Activated T-helper 1 cell treated with anti-CD3 and anti-CD28 coated beads, Interleukin-12 subunit alpha, Interleukin-12 subunit beta, Interleukin-2, Interleukin-4 antibody, amounts not matched to agents 30 ng/mL and 10 ng/mL and 1 ng/mL, durations not matched to agents 14 hours and 24 hours and 36 hours (primary cell): Measurements from ENCODE around the gene COL18A1. TPM values are rescaled to one million over a fixed set of nuclear protein-coding genes. Genes with fewer than 3 reads are reported as not detected.

Source experiments
- DNase-seq: peaks from one replicate; pipeline ENCODE4 v3.0.0; 2021; ENCODE audit warnings: low spot score
- H3K27ac Mint-ChIP-seq: one replicate; pipeline ENCODE4 v1.8.0; 2021; ENCODE audit warnings: mild to moderate bottlenecking, mixed read lengths
- H3K27me3 Mint-ChIP-seq: one replicate; pipeline ENCODE4 v1.8.0; 2022; ENCODE audit warnings: mild to moderate bottlenecking, moderate library complexity, mixed read lengths; ENCODE audit not compliant: insufficient read depth
- H3K36me3 Mint-ChIP-seq: one replicate; pipeline ENCODE4 v1.8.0; 2021; ENCODE audit warnings: low read depth, mixed read lengths
- H3K4me1 Mint-ChIP-seq: one replicate; pipeline ENCODE4 v1.8.0; 2021; ENCODE audit warnings: low read depth, mixed read lengths
- H3K4me3 Mint-ChIP-seq: one replicate; pipeline ENCODE4 v1.8.0; 2021; ENCODE audit warnings: mild to moderate bottlenecking, moderate library complexity, mixed read lengths
- H3K9me3 Mint-ChIP-seq: one replicate; pipeline ENCODE4 v1.8.0; 2021; ENCODE audit warnings: mixed read lengths
- intact Hi-C: fragments of 100-400 bp; cut with micrococcal nuclease; formaldehyde crosslinking; loops from one replicate; pipeline ENCODE4 v1.15.1; 2024
- total RNA-seq: library from RNA; stranded (reverse); gene quantifications from 2 replicates; pipeline ENCODE4 v1.2.3, GENCODE V29; 2022

COL18A1 gene
- total RNA-seq, 1 donor from 2014 or later: 2.1 TPM

DNA sequence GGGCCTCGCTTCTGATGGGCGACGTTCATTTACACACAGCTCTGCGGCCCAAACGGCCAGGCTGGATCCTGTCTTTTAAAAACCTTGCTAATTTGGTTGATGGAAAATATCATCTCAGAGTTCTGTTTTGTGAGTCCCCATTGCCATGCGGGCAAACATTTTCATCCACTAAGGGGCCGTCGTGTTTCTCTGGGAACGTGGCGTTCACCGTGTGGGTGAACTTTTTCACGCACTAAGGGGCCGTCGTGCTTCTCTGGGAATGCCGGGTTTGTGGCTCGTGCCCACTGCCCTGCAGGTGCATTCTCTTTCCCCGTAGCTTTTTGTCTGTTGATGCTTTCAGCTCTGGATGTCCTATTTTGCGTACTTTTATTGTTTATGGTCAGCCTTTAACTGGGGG is 6.8 kb downstream of the COL18A1 start:
- Mint-ChIP-seq H3K9me3 (no peaks in the 10 kb centered on the region), H3K4me1 (no peaks in the 10 kb centered on the region), H3K4me3 (no peak overlapping the region), H3K27ac (no peak overlapping the region), H3K36me3 (no peaks in the 10 kb centered on the region), H3K27me3 (peaks cover 7% of the 10 kb centered on the region)
- intact Hi-C loops: no loop called here
- no peak for DNase-seq

- DNase-seq: no peak
- Mint-ChIP-seq H3K27me3 (peaks cover 2% of the 10 kb centered on the region), H3K4me3 (no peak overlapping the region), H3K27ac (no peak overlapping the region), H3K36me3 (no peaks in the 10 kb centered on the region), H3K4me1 (no peaks in the 10 kb centered on the region), H3K9me3 (no peaks in the 10 kb centered on the region)
- intact Hi-C loops: no loop called here
These were observed 7.5 kb downstream of the COL18A1 start for GRCh38 chr21:45412491-45412890.

DNA sequence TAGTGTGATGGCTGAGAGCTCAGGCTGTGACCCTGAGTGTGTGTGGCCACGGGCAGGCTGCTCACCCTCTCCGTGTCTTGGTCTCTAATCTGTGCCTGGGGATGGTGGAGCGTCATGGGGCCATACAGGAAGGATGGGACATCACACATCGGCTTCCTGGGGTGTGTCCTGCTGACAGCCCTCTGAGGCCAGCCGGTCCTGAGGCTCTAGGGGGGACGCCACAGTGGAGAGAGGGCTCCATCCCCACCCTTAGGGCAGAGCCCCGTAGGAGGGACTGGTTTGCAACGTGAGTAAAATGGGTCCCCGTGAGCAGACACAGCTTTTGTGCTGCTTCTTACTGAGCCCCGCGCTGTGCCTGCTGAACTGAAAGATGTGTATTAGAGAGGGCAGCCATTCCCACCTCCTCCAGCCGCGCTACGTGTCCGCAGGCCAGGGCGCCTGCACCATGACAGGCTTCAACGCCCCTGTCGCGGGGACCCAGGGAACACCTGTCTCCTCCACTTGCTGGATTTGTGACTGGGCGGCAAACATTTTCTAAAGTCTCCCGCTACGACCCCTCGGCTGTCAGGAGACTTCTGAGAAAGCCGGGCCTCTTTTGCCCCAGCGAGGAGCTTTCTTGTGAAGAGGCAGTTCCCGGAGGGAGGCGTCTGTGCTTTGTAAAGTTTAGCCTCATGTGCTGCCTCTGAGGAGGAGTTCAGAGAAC is 8.1 kb downstream of the COL18A1 start:
- no peaks in the 10 kb centered on the region for H3K27me3 Mint-ChIP-seq
- no peak overlapping the region for H3K4me3 Mint-ChIP-seq
- intact Hi-C loops: no loop called here
- DNase-seq: no peak
- H3K9me3 Mint-ChIP-seq: no peaks in the 10 kb centered on the region
- no peak overlapping the region for H3K27ac Mint-ChIP-seq
- H3K36me3 Mint-ChIP-seq: no peaks in the 10 kb centered on the region
- no peaks in the 10 kb centered on the region for H3K4me1 Mint-ChIP-seq

DNA sequence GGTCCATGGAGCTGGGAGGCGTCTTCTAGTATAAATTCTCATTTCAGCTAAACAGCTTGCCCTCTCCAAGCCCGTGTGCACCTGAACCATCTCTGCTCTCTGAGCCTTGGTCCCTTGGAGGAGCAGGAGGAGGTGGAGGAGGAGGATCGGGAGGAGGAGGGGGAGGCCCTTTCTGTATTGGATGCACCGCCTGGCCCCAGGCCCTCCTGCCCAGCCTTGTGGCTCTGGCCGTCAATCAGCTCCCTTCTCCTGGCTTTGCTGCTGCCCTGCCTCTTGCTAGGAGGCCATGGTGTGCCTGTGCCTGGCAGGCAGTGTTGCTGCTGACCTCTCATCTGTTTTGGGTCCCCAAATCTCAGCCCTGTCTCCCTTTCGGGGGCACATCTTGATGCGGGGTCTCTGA is 9.0 kb downstream of the COL18A1 start:
- H3K27me3 Mint-ChIP-seq: no peaks in the 10 kb centered on the region
- H3K9me3 Mint-ChIP-seq: no peaks in the 10 kb centered on the region
- no peak overlapping the region for H3K27ac Mint-ChIP-seq
- H3K4me1 Mint-ChIP-seq: no peaks in the 10 kb centered on the region
- H3K4me3 Mint-ChIP-seq: no peak overlapping the region
- no peaks in the 10 kb centered on the region for H3K36me3 Mint-ChIP-seq
- intact Hi-C loops: no loop called here
- DNase-seq: no peak

DNA sequence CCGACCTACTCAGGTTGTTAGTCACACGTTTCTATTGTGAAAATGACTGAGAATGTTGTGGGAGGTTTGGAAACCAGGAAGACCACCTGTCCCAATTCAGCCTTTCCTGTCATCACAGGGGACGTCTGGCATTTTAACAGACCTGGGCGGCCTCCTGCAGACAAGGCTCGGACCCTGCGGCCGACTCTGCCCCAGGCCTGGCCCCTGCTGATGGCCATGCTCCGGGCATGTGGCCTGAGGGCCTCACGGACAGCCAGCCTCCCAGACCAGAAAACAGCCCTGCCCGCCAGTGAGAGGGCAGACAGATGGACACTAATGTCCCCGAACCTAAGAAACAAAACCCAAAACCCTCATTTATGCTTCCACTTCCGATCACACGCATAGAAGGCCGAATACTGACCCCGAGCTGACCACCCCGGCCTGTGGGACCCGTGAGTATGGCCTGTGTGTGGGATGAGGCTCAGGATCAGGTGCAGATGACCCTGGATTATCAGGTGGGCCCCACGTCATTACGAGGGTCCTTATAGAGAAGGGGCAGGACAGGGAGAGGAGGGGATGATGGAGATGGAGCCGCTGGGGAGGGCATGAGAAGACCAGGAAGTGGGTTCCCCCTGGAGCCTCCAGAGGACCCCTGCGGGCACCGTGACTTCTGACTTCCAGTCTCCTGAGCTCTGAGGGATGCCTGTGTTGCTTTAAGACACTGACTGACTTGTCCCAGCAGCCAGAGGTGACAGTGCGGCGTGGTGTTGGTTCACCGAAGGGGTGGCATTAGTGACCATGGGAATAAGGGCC is 9.6 kb downstream of the COL18A1 start:
- no peak for DNase-seq
- no peaks in the 10 kb centered on the region for H3K36me3 Mint-ChIP-seq
- intact Hi-C loops: no loop called here
- H3K4me3 Mint-ChIP-seq: no peak overlapping the region
- no peaks in the 10 kb centered on the region for H3K4me1 Mint-ChIP-seq
- no peak overlapping the region for H3K27ac Mint-ChIP-seq
- H3K27me3 Mint-ChIP-seq: no peaks in the 10 kb centered on the region
- no peaks in the 10 kb centered on the region for H3K9me3 Mint-ChIP-seq

- Mint-ChIP-seq H3K4me1 (no peaks in the 10 kb centered on the region), H3K27ac (no peak overlapping the region), H3K36me3 (no peaks in the 10 kb centered on the region), H3K4me3 (no peak overlapping the region), H3K27me3 (no peaks in the 10 kb centered on the region), H3K9me3 (no peaks in the 10 kb centered on the region)
- no peak for DNase-seq
- intact Hi-C loops: no loop called here
These were observed 10.4 kb downstream of the COL18A1 start for GRCh38 chr21:45415188-45415942.

- Mint-ChIP-seq H3K36me3 (no peaks in the 10 kb centered on the region), H3K4me1 (no peaks in the 10 kb centered on the region), H3K9me3 (no peaks in the 10 kb centered on the region), H3K27me3 (no peaks in the 10 kb centered on the region), H3K27ac (no peak overlapping the region), H3K4me3 (no peak overlapping the region)
- intact Hi-C loops: no loop called here
- DNase-seq: no peak
These were observed 11.1 kb downstream of the COL18A1 start for GRCh38 chr21:45415943-45416611.

DNA sequence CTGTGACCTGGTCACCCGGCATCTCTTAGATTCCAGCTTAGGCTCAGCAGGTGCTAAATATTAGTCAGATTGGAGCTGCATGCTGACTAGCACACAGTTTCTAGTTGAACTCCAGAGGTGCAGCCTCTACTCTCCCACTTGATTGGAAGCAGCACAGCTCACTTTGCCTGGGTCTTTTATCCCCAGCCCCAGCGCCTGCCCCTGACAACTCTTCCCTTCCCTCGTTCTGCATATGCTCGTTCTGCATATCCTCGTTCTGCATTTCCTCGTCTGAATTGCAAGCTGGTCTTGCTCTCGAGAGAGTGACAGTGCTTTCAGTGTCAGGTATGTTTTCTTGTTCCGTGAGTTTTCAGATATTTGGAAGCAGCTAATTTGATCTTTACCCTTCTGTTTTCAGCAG is 11.7 kb downstream of the COL18A1 start:
- Mint-ChIP-seq H3K9me3 (no peaks in the 10 kb centered on the region), H3K4me3 (no peak overlapping the region), H3K27me3 (no peaks in the 10 kb centered on the region), H3K27ac (no peak overlapping the region), H3K36me3 (no peaks in the 10 kb centered on the region), H3K4me1 (no peaks in the 10 kb centered on the region)
- DNase-seq: no peak
- intact Hi-C loops: no loop called here

DNA sequence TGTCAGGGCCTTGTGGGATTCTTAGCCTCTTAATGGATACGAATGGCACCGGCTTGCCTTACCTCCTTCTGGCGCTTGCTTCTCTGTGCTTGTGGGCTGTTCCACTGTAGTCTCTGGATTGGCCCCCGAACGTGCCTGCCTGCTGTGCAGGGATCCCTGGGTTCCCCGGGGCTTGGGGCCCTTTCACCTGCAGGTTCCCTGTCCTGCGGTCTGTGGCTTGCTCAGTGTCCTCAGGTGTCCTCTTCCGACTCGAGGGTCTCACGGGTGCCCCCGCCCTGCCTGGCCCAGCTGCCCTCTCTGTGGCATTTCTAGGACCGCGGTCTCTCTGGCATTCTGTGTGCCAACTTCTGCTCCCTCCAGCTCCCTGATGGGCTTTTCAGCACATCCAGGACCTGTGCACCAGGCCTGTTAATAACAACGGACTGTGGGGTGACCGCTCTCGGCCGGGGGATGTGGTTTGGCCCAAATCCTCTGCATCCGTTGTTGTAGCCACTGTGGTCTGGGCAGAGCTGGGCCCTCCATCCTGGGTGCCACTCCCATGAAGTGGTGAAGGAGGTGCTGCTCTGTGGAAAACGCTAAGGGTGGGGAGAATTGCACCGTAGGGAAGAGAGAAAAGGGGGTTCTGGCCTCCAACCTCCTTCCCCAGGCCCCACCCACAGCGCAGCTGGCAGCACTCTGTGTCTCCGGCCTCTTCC is 12.4 kb downstream of the COL18A1 start:
- intact Hi-C loops: no loop called here
- Mint-ChIP-seq H3K9me3 (no peaks in the 10 kb centered on the region), H3K4me1 (no peaks in the 10 kb centered on the region), H3K27me3 (no peaks in the 10 kb centered on the region), H3K36me3 (no peaks in the 10 kb centered on the region), H3K27ac (no peak overlapping the region), H3K4me3 (no peak overlapping the region)
- no peak for DNase-seq

DNA sequence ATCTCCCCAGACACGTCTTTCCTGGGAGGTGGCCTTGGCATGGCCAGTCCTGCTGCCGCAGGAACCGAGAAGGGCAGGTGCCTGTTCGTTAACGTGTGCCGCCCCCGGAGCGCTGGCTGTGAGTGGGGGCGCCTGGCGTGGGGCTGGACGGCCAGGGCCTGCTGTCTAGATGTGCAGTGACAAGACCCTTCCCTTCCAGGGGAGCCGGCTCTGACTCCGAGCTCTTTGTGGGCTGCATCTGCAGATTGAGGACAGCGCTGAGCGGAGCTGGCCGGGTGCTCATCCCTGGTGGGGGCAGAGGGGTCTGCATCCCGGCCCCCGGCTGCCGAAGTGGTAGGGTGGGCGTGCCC is 13.0 kb downstream of the COL18A1 start:
- Mint-ChIP-seq H3K9me3 (no peaks in the 10 kb centered on the region), H3K4me3 (no peak overlapping the region), H3K4me1 (no peaks in the 10 kb centered on the region), H3K27me3 (no peaks in the 10 kb centered on the region), H3K36me3 (no peaks in the 10 kb centered on the region), H3K27ac (no peak overlapping the region)
- no peak for DNase-seq
- intact Hi-C loops: no loop called here

- no peaks in the 10 kb centered on the region for H3K27me3 Mint-ChIP-seq
- no peaks in the 10 kb centered on the region for H3K4me1 Mint-ChIP-seq
- H3K36me3 Mint-ChIP-seq: no peaks in the 10 kb centered on the region
- H3K4me3 Mint-ChIP-seq: no peak overlapping the region
- H3K9me3 Mint-ChIP-seq: no peaks in the 10 kb centered on the region
- no peak overlapping the region for H3K27ac Mint-ChIP-seq
- intact Hi-C loops: no loop called here
- DNase-seq: no peak
These were observed 13.5 kb downstream of the COL18A1 start for GRCh38 chr21:45418301-45419071.

DNA sequence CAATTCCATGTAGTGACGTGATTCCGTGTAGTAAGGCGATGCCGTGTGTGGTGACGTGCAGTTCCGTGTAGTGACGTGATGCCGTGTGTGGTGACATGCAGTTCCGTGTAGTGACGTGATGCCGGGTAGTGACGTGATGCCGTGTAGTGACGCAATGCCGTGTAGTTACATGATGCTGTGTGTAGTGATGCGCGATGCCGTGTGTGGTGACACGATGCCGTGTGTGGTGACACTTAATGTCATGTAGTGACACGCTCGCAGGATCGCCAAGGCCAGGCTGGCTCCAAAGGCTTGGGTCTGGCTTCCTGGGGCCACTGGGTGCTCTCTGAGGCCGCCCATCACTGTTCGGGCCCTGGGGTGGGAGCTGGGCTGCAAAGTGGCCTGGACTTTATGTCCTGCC is 14.2 kb downstream of the COL18A1 start:
- no peaks in the 10 kb centered on the region for H3K36me3 Mint-ChIP-seq
- H3K4me1 Mint-ChIP-seq: no peaks in the 10 kb centered on the region
- H3K9me3 Mint-ChIP-seq: no peaks in the 10 kb centered on the region
- no peaks in the 10 kb centered on the region for H3K27me3 Mint-ChIP-seq
- intact Hi-C loops: no loop called here
- DNase-seq: no peak
- H3K4me3 Mint-ChIP-seq: no peak overlapping the region
- no peak overlapping the region for H3K27ac Mint-ChIP-seq
